H1 (cell line): ENCODE measurements around the gene ASIC2. TPM values are rescaled to one million over a fixed set of nuclear protein-coding genes. Genes with fewer than 3 reads are reported as not detected.

ENCODE experiments used
- CTCF ChIA-PET: fragments of 300-600 bp; sonication (Branson Sonifier 250); formaldehyde crosslinking; loops from one replicate; lab custom pipeline; 2021; ENCODE audit not compliant: partially characterized antibody; lab: Charles Lee
- POLR2A ChIA-PET: fragments of 300-600 bp; sonication (Branson Sonifier 250); formaldehyde crosslinking; loops from one replicate; lab custom pipeline; 2021; ENCODE audit warnings: inconsistent platforms; ENCODE audit not compliant: partially characterized antibody; lab: Charles Lee
- DNase-seq, 2 experiments: peaks; one replicate each; pipeline versions ENCODE4 v3.0.0 to v3.0.0-alpha.2; 2010 to 2022; ENCODE audit warnings: low spot score in 2 of 2, low read depth in 1 of 2, mixed read lengths in 1 of 2
- FAIRE-seq: peaks from 2 replicates; lab custom pipeline; 2011; peaks lifted over from hg19 to GRCh38; lab: Jason Lieb, UNC
- H2AFZ ChIP-seq: 2 replicates; pipeline ENCODE4 v1.8.1; 2012; ENCODE audit warnings: low read length, inconsistent platforms
- H2AK5ac ChIP-seq: 2 replicates; pipeline ENCODE4 v1.6.1; 2013; ENCODE audit warnings: low read depth, low read length
- H2BK120ac ChIP-seq: replicated peaks from 2 replicates; pipeline ENCODE3; 2013; ENCODE audit warnings: low read depth, low read length, inconsistent platforms
- H2BK12ac ChIP-seq: 2 replicates; pipeline ENCODE4 v1.6.1; 2013; ENCODE audit warnings: low read depth, low read length
- H2BK15ac ChIP-seq: 2 replicates; pipeline ENCODE4 v1.6.1; 2013; ENCODE audit warnings: low read length
- H2BK20ac ChIP-seq: 2 replicates; pipeline ENCODE4 v1.6.1; 2013; ENCODE audit warnings: low read length
- H2BK5ac ChIP-seq: 2 replicates; pipeline ENCODE4 v1.6.1; 2013; ENCODE audit warnings: low read depth, low read length
- H3K14ac ChIP-seq: 2 replicates; pipeline ENCODE4 v1.6.1; 2013; ENCODE audit warnings: inconsistent platforms; ENCODE audit not compliant: insufficient read length
- H3K18ac ChIP-seq: 2 replicates; pipeline ENCODE4 v1.6.1; 2013; ENCODE audit warnings: low read length; ENCODE audit errors: extremely low read depth
- H3K23ac ChIP-seq: 2 replicates; pipeline ENCODE4 v1.6.1; 2013; ENCODE audit warnings: inconsistent platforms; ENCODE audit not compliant: insufficient read length
- H3K23me2 ChIP-seq: 2 replicates; pipeline ENCODE4 v1.6.1; 2013; ENCODE audit warnings: low read depth, low read length
- H3K27ac ChIP-seq: 2 replicates; pipeline ENCODE4 v1.6.1; 2011; ENCODE audit warnings: low read depth, low read length, inconsistent platforms
- H3K27me3 ChIP-seq, 4 experiments: replicated peaks in 1 of 4; 1 replicate in 1 of 4; 2 replicates in 3 of 4; pipeline versions ENCODE4 v1.6.1 to v1.8.1; 2011 to 2013; ENCODE audit warnings: low read length in 3 of 4, mild to moderate bottlenecking in 3 of 4, inconsistent platforms in 2 of 4, mixed read lengths in 2 of 4, moderate library complexity in 1 of 4; ENCODE audit not compliant: control insufficient read depth in 3 of 4, insufficient read depth in 3 of 4; ENCODE audit errors: extremely low read depth in 1 of 4
- H3K36me3 ChIP-seq, 4 experiments: 2 replicates each; pipeline versions ENCODE4 v1.6.1 to v1.8.1; 2011 to 2013; ENCODE audit warnings: mild to moderate bottlenecking in 4 of 4, low read length in 3 of 4, moderate library complexity in 2 of 4, control low read depth in 1 of 4, inconsistent platforms in 1 of 4; ENCODE audit not compliant: insufficient read depth in 4 of 4, control insufficient read depth in 2 of 4
- H3K4ac ChIP-seq: replicated peaks from 2 replicates; pipeline ENCODE3; 2013; ENCODE audit warnings: low read length, low read depth, mixed read lengths, inconsistent platforms; ENCODE audit not compliant: insufficient read length
- H3K4me1 ChIP-seq, 4 experiments: replicated peaks in 1 of 4; 1 replicate in 1 of 4; 2 replicates in 3 of 4; pipeline versions ENCODE4 v1.6.1 to v1.8.1; 2011 to 2013; ENCODE audit warnings: low read length in 3 of 4, inconsistent platforms in 2 of 4, mixed read lengths in 1 of 4; ENCODE audit not compliant: insufficient read depth in 4 of 4, control insufficient read depth in 3 of 4
- H3K4me2 ChIP-seq, 2 experiments: 2 replicates each; pipeline versions ENCODE4 v1.6.1 to v1.8.1; 2011 to 2013; ENCODE audit warnings: low read depth in 2 of 2, low read length in 2 of 2, control low read depth in 1 of 2, inconsistent platforms in 1 of 2, mild to moderate bottlenecking in 1 of 2; ENCODE audit not compliant: insufficient read depth in 1 of 2
- H3K4me3 ChIP-seq, 4 experiments: fragments of 200-600, 300-600 bp in 1 of 4; sonication (generic), shearing (Covaris generic), sonication (Bioruptor Twin) in 1 of 4; 2 replicates each; pipeline versions ENCODE4 v1.5.1 to v1.8.1; 2011 to 2016; ENCODE audit warnings: low read length in 4 of 4, low read depth in 3 of 4, control low read depth in 2 of 4, inconsistent platforms in 2 of 4, mild to moderate bottlenecking in 2 of 4, mixed read lengths in 1 of 4, moderate library complexity in 1 of 4; ENCODE audit not compliant: insufficient read depth in 2 of 4; ENCODE audit errors: extremely low read depth in 1 of 4
- H3K56ac ChIP-seq: replicated peaks from 2 replicates; pipeline ENCODE3; 2013; ENCODE audit warnings: low read depth, mild to moderate bottlenecking, mixed read lengths, low read length, inconsistent platforms; ENCODE audit not compliant: insufficient read length
- H3K79me1 ChIP-seq: 2 replicates; pipeline ENCODE4 v1.6.1; 2013; ENCODE audit warnings: low read depth, low read length, control low read depth
- H3K79me2 ChIP-seq, 2 experiments: 2 replicates each; pipeline versions ENCODE4 v1.6.1 to v1.8.1; 2012 to 2013; ENCODE audit warnings: low read length in 2 of 2, mild to moderate bottlenecking in 2 of 2, inconsistent platforms in 1 of 2; ENCODE audit not compliant: insufficient read depth in 2 of 2, control insufficient read depth in 1 of 2
- H3K9ac ChIP-seq, 4 experiments: replicated peaks in 1 of 4; 1 replicate in 1 of 4; 2 replicates in 3 of 4; pipeline versions ENCODE4 v1.6.1 to v1.8.1; 2011 to 2013; ENCODE audit warnings: low read depth in 3 of 4, low read length in 3 of 4, control low read depth in 2 of 4, mild to moderate bottlenecking in 2 of 4, moderate library complexity in 2 of 4, inconsistent platforms in 1 of 4; ENCODE audit errors: extremely low read depth in 1 of 4
- H3K9me3 ChIP-seq, 2 experiments: 2 replicates each; pipeline versions ENCODE4 v1.6.1 to v1.8.1; 2012 to 2013; ENCODE audit warnings: mild to moderate bottlenecking in 2 of 2, moderate library complexity in 2 of 2, control low read depth in 1 of 2, inconsistent platforms in 1 of 2, low read depth in 1 of 2, low read length in 1 of 2, mixed read lengths in 1 of 2; ENCODE audit not compliant: insufficient read depth in 2 of 2
- H4K20me1 ChIP-seq, 2 experiments: replicated peaks in 1 of 2; 2 replicates each; pipeline versions ENCODE3 to v1.8.1; 2011 to 2013; ENCODE audit warnings: inconsistent platforms in 2 of 2, low read length in 2 of 2, mild to moderate bottlenecking in 1 of 2; ENCODE audit not compliant: insufficient read depth in 2 of 2, control insufficient read depth in 1 of 2
- H4K5ac ChIP-seq: 2 replicates; pipeline ENCODE4 v1.6.1; 2013; ENCODE audit warnings: low read length, low read depth, mixed read lengths, inconsistent platforms; ENCODE audit not compliant: insufficient read length
- H4K8ac ChIP-seq: 2 replicates; pipeline ENCODE4 v1.8.0; 2013; ENCODE audit warnings: mild to moderate bottlenecking, moderate library complexity, low read length, inconsistent platforms; ENCODE audit not compliant: insufficient read depth; ENCODE audit errors: extremely low read depth
- H4K91ac ChIP-seq: replicated peaks from 2 replicates; pipeline ENCODE3; 2013; ENCODE audit warnings: low read length, mixed read lengths, inconsistent platforms; ENCODE audit not compliant: insufficient read length
- KDM1A ChIP-seq: fragments of 200-600, 300-600 bp; sonication (generic); IDR thresholded peaks from 2 replicates; pipeline ENCODE4 v1.7.1; 2016; ENCODE audit warnings: mild to moderate bottlenecking, low read length, borderline replicate concordance
- NANOG ChIP-seq: IDR thresholded peaks from 2 replicates; pipeline ENCODE4 v1.6.1; 2011; ENCODE audit warnings: low read length, low read depth, mild to moderate bottlenecking, inconsistent platforms; ENCODE audit not compliant: insufficient read depth, poor library complexity, severe bottlenecking
- RBBP5 ChIP-seq: IDR thresholded peaks from 2 replicates; pipeline ENCODE4 v1.7.1; 2012; ENCODE audit warnings: low read depth, mild to moderate bottlenecking, inconsistent platforms, low read length, moderate library complexity, borderline replicate concordance
- SP2 ChIP-seq: IDR thresholded peaks from 2 replicates; pipeline ENCODE4 v1.6.1; 2012; ENCODE audit warnings: mild to moderate bottlenecking, low read length, inconsistent platforms
- TBP ChIP-seq: IDR thresholded peaks from 2 replicates; pipeline ENCODE4 v1.6.1; 2011; ENCODE audit warnings: low read depth, low read length, improper control_type of control experiment
- WGBS, 2 experiments: shearing (Covaris generic) in 1 of 2; methylation state at CpG; one replicate each; pipeline versions ENCODE4 v1.1.6 to v1.1.7; 2013 to 2015; ENCODE audit warnings: low lambda C conversion rate in 2 of 2, mixed read lengths in 2 of 2, inconsistent platforms in 1 of 2, low coverage in 1 of 2, missing lambda C conversion rate in 1 of 2; ENCODE audit not compliant: insufficient replicate concordance in 2 of 2, insufficient coverage in 1 of 2, insufficient read length in 1 of 2; ENCODE audit errors: extremely low coverage in 1 of 2, missing lambda C conversion rate in 1 of 2; 5-methylcytosine and 5-hydroxymethylcytosine counted together
- polyA plus RNA-seq, 7 experiments: library from polyadenylated mRNA; depleted of rRNA in 3 of 7; stranded (reverse) in 5 of 7; unstranded in 2 of 7; fragments of >200 nt in 5 of 7; fragments of 200-250 nt in 2 of 7; gene quantifications; 1 replicate in 5 of 7; 2 replicates in 1 of 7; 4 replicates in 1 of 7; pipeline versions ENCODE4 v1.2.1 to v1.2.3, GENCODE V29; 2011 to 2013; ENCODE audit warnings: missing spikeins in 2 of 7, mixed read lengths in 2 of 7
- total RNA-seq: library from RNA; stranded (reverse); fragmentation: NEBNext Ultra II Directional; extraction: Animal tissue kit (Norgen Biotek cat#: 25700); gene quantifications from 2 replicates; pipeline ENCODE4 v1.2.1, GENCODE V29; 2021
- TF ChIP-seq, protein P1 (sequence below), 3 experiments: IDR thresholded peaks; 1 replicate in 2 of 3; 2 replicates in 1 of 3; pipeline versions ENCODE4 v1.5.1 to v1.6.1; 2011; ENCODE audit warnings: low read length in 3 of 3, mild to moderate bottlenecking in 3 of 3, inconsistent platforms in 2 of 3, low read depth in 1 of 3, moderate library complexity in 1 of 3; ENCODE audit not compliant: insufficient read depth in 1 of 3; ENCODE audit errors: control extremely low read depth in 1 of 3

Gene ASIC2
- total and polyA plus RNA-seq, 2 of the 8 experiments (the other 6 are each of a cell fraction or from before 2014, with no cell fraction given) = 0.86 to 1.2 TPM

DNA sequence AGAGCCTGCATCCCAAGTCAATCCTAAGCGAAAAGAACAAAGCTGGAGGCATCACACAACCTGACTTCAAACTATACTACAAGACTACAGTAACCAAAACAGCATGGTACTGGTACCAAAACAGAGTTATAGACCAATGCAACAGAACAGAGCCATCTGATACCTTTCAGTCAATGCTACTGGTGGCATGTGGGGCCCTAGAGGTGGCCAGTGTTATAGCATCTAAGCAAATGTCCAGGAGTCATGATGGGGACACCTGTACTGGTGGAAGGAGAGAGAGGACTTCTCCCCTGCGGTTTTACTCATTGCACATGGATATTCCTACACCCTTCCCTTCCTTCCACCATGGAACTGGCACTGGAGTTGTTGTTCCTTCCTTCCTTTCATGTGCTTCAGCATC lies 6.0 kb upstream of the ASIC2 start:
- H2BK120ac ChIP-seq = no peak overlapping the region
- WGBS, 2 experiments = 89% methylated on average over 2 of the region's 2 CpGs; no CpG with 5 or more reads in 1 of the 2 experiments
- H4K8ac ChIP-seq = no peak overlapping the region
- TF ChIP-seq NANOG = no peak
- no peak for TF ChIP-seq RBBP5
- no peak for TF ChIP-seq TBP
- TF ChIP-seq KDM1A = no peak
- TF ChIP-seq, protein P1, sequence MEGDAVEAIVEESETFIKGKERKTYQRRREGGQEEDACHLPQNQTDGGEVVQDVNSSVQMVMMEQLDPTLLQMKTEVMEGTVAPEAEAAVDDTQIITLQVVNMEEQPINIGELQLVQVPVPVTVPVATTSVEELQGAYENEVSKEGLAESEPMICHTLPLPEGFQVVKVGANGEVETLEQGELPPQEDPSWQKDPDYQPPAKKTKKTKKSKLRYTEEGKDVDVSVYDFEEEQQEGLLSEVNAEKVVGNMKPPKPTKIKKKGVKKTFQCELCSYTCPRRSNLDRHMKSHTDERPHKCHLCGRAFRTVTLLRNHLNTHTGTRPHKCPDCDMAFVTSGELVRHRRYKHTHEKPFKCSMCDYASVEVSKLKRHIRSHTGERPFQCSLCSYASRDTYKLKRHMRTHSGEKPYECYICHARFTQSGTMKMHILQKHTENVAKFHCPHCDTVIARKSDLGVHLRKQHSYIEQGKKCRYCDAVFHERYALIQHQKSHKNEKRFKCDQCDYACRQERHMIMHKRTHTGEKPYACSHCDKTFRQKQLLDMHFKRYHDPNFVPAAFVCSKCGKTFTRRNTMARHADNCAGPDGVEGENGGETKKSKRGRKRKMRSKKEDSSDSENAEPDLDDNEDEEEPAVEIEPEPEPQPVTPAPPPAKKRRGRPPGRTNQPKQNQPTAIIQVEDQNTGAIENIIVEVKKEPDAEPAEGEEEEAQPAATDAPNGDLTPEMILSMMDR (IDR thresholded peaks at IDR 0.05; ENCODE audit: control extremely low read depth in 1 of 3, insufficient read depth in 1 of 3, low read depth in 1 of 3, low read length in 3 of 3) = peak in 1 of 3 experiments; percentile 1; a peak in 1 of 4 replicates
- no peak for TF ChIP-seq SP2
- peaks cover 3 to 13% (median 11%) of the 10 kb centered on the region in 4 experiments for H3K27me3 ChIP-seq
- no peaks in the 10 kb centered on the region for H3K36me3 ChIP-seq
- H3K4ac ChIP-seq = no peak overlapping the region
- H3K18ac ChIP-seq = no peak overlapping the region
- peaks cover 2% of the 10 kb centered on the region; the same call in 1 of the 2 replicates for H3K23me2 ChIP-seq
- ChIA-PET CTCF (interaction anchor here (0.7 kb wide), 1 partner anchor 223 kb away, joined by 3 read pairs; no protein-coding TSS in a partner anchor), POLR2A (no interaction called here)
- no peak overlapping the region for H2AFZ ChIP-seq
- no peak for DNase-seq
- H4K91ac ChIP-seq = no peak overlapping the region
- no peak overlapping the region for H3K23ac ChIP-seq
- no peak overlapping the region for H3K4me3 ChIP-seq
- H3K79me2 ChIP-seq = no peaks in the 10 kb centered on the region
- no peaks in the 10 kb centered on the region for H3K79me1 ChIP-seq
- no peak for FAIRE-seq
- peaks cover 0 to 3% of the 10 kb centered on the region in 2 experiments; a peak in 1 of 4 replicates for H3K9me3 ChIP-seq
- no peak overlapping the region for H2BK20ac ChIP-seq
- no peak overlapping the region for H2BK12ac ChIP-seq
- H2AK5ac ChIP-seq = no peak overlapping the region
- peaks cover 0 to 3% of the 10 kb centered on the region in 2 experiments for H4K20me1 ChIP-seq
- no peak overlapping the region for H3K4me2 ChIP-seq
- no peak overlapping the region for H3K27ac ChIP-seq
- no peak overlapping the region for H3K9ac ChIP-seq
- H4K5ac ChIP-seq = no peak overlapping the region
- H3K4me1 ChIP-seq = no peaks in the 10 kb centered on the region
- H3K56ac ChIP-seq = no peak overlapping the region
- H2BK15ac ChIP-seq = no peak overlapping the region
- H3K14ac ChIP-seq = no peak overlapping the region
- H2BK5ac ChIP-seq = no peak overlapping the region
